ENCODE measurements around the gene SLC28A3.

The SLC28A3 gene

DNA sequence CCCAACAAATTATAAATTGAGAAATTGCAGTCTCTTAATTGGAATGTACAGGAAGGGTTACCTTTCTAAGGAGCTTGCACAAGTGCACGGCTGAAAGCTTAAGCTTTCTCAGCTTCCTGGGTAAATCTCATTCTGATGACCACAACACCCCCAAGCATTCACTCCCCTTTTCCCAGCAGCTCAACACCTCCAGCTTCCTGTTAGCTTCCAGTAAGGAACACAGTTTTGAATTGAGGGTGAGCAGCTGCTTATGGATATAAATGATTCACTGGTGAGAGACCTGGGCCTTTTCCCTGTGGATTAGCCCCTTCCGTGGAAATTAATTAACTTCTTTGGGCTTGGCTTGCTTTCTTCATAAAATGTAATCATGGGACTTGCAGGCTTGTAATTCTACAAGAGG is 101.2 kb downstream of the SLC28A3 start:
- DNase-seq (ENCODE audit: low read depth in 2 of 2) = no peak

DNA sequence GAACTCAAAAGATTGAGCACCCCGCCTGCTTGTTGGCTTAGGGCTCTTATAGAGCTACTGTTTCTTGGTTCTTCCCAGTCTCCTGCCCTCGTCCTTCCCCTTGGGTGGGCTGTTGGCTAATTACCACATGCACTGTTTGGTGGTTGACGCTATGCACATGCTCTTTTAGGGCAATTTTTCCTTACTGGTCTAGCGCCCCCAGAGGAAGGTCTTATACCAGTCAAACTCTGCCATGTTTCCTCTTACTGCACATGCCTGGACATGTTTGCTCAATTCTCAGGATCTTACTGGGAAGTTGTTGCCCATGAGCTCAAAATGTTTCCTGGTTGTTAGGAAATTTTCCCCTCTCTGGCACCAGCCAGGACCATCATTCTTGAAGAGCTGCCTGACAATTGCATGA is 101.9 kb downstream of the SLC28A3 start:
- DNase-seq (ENCODE audit: low read depth in 2 of 2) = no peak

GRCh38 chr9:84235511-84235910 is 105.0 kb downstream of the SLC28A3 start:
- no peak for DNase-seq (ENCODE audit: low read depth in 2 of 2)

DNA sequence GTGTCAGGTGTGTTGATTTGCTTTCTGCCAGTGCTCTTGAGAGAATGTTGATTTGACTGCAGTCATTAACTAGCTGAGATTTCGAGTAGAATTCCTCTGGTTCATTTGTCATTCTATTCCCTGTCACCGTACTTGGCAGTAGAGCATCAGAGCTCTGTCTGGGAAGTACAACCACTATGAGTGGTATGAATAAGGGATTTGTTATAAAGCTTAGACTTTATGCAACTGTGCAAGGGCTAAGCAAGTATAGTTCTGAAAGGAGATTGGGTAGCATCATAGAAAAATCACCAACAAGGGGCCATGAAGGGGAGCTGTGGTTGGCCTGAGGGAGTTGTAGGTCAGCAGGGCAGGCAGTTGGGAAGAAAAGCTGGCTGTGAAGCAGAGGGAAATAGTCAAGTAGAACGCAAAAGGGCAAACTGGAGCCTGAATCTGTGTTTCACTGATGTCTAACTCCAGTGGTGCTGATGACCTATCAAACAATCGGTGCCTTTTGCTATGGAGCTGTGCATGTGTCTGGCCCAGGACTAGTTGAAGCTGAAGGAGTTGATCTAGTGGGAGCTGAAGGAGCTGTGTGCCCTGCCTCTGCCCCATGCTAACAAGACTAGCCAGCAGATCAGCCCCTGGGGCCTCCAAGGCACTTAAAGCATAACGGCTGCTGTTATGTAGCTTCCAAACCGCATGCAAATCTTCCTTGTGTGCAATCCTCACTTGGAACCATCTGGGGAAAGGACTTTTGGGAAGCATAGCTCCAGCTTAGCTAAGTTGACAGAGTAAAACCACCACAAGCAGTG is 110.0 kb downstream of the SLC28A3 start:
- DNase-seq (ENCODE audit: low read depth in 2 of 2) = no peak

GRCh38 chr9:84229191-84229590 is 111.4 kb downstream of the SLC28A3 start:
- DNase-seq (ENCODE audit: low read depth in 2 of 2) = no peak

DNA sequence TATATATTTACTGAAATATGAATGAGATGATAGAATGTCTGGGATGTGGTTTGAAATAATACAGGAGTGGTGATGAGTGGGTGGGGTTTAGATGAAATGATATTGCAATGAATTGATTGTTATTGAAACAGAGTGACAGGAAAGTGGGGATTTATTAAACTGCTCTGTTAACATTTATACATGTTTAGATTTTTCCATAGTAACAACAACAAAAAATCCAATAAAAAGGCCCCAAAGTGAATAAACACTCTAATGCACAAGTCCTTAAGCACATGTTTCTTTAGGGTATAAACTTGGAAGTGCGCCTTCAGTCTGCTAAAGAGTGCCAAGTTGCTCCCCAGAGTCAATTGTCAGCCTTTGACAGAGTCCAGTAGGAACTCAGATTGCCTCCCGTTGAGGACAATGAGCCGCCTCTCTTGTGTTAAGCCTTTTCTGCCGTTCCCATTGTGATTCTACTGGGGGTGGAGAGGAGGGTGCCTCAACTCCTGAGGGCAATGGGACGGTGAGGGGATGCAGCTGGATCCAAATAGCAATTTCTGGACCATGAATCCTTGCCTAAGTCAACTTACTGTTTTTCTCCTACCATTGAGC is 112.3 kb downstream of the SLC28A3 start:
- DNase-seq (ENCODE audit: low read depth in 2 of 2) = no peak

DNA sequence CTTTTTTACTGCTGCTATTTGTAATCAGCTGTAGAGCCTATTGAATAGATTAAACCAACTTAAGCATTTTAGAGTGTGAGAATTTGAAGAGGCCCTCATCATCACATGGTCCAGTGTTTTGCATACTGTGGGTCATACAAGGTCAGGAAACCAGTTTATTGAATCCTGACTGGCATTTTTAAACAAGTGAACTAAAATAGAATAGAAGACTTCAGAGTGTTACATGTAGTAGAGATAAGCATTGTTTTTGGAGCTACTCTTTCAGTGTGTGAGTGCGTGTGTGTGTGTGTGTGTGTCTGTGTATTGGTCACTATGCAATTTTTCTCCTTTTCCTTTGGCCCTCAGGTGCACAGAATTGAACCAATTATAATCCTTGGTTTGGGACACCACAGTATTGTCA is 114.4 kb downstream of the SLC28A3 start:
- no peak for DNase-seq (ENCODE audit: low read depth in 2 of 2)
